ENCODE results near the gene SHISAL1.

Gene SHISAL1

GRCh38 chr22:44312766-44313165 is at the start of gene SHISAL1:
Gene SHISAL1, minus strand, starts transcription at chr22:44312951. Its CDS starts 12,006 bp downstream, at chr22:44300945.
- DNase-seq (ENCODE audit: low read depth), result no peak

GRCh38 chr22:44361391-44362126 is 48.8 kb upstream of the SHISAL1 start:
- no peak for DNase-seq (ENCODE audit: low read depth)

GRCh38 chr22:44360668-44361381 is 48.1 kb upstream of the SHISAL1 start:
- DNase-seq (ENCODE audit: low read depth), result no peak

GRCh38 chr22:44360306-44360667 is 47.5 kb upstream of the SHISAL1 start:
- no peak for DNase-seq (ENCODE audit: low read depth)

- DNase-seq (ENCODE audit: low read depth), result no peak
Measured at GRCh38 chr22:44359496-44360110, 46.9 kb upstream of the SHISAL1 start.

- no peak for DNase-seq (ENCODE audit: low read depth)
Measured at GRCh38 chr22:44358709-44359440, 46.1 kb upstream of the SHISAL1 start.

- DNase-seq (ENCODE audit: low read depth), result no peak
Measured at GRCh38 chr22:44357966-44358465, 45.3 kb upstream of the SHISAL1 start.

- no peak for DNase-seq (ENCODE audit: low read depth)
Measured at GRCh38 chr22:44357296-44357965, 44.7 kb upstream of the SHISAL1 start.

- no peak for DNase-seq (ENCODE audit: low read depth)
Measured at GRCh38 chr22:44355716-44356070, 42.9 kb upstream of the SHISAL1 start.

GRCh38 chr22:44354288-44354687 is 41.5 kb upstream of the SHISAL1 start:
- DNase-seq (ENCODE audit: low read depth), result no peak

- no peak for DNase-seq (ENCODE audit: low read depth)
Measured at GRCh38 chr22:44353041-44353440, 40.3 kb upstream of the SHISAL1 start.

GRCh38 chr22:44352378-44353035 is 39.8 kb upstream of the SHISAL1 start:
- DNase-seq (ENCODE audit: low read depth), result no peak

GRCh38 chr22:44351685-44352377 is 39.1 kb upstream of the SHISAL1 start:
- DNase-seq (ENCODE audit: low read depth), result no peak

- no peak for DNase-seq (ENCODE audit: low read depth)
Measured at GRCh38 chr22:44351037-44351436, 38.3 kb upstream of the SHISAL1 start.

- no peak for DNase-seq (ENCODE audit: low read depth)
Measured at GRCh38 chr22:44349594-44349993, 36.8 kb upstream of the SHISAL1 start.

GRCh38 chr22:44348971-44349560 is 36.3 kb upstream of the SHISAL1 start:
- DNase-seq (ENCODE audit: low read depth), result no peak

- DNase-seq (ENCODE audit: low read depth), result no peak
Measured at GRCh38 chr22:44347549-44347948, 34.8 kb upstream of the SHISAL1 start.

- no peak for DNase-seq (ENCODE audit: low read depth)
Measured at GRCh38 chr22:44347080-44347479, 34.3 kb upstream of the SHISAL1 start.

GRCh38 chr22:44345872-44346271 is 33.1 kb upstream of the SHISAL1 start:
- DNase-seq (ENCODE audit: low read depth), result no peak

GRCh38 chr22:44344407-44344806 is 31.7 kb upstream of the SHISAL1 start:
- DNase-seq (ENCODE audit: low read depth), result no peak

Measured in activated T-cell treated with anti-CD3 and anti-CD28 coated beads for 24 hours (primary cell).